Erythroblast (primary cell): ENCODE results near the gene NPW.

ENCODE experiments used
- GATA1 ChIP-seq: IDR thresholded peaks from 2 replicates; pipeline ENCODE4 v1.6.1; 2011; ENCODE audit warnings: low read depth, mild to moderate bottlenecking, control low read depth, low read length, moderate library complexity
- POLR2A ChIP-seq: IDR thresholded peaks from 2 replicates; pipeline ENCODE4 v1.6.1; 2011; ENCODE audit warnings: mild to moderate bottlenecking, low read length

- TF ChIP-seq POLR2A: no peak
- no peak for TF ChIP-seq GATA1
These were observed 4.4 kb downstream of the NPW start for GRCh38 chr16:2024032-2024420.
